ENCODE measurements around the gene CPVL.

DNA sequence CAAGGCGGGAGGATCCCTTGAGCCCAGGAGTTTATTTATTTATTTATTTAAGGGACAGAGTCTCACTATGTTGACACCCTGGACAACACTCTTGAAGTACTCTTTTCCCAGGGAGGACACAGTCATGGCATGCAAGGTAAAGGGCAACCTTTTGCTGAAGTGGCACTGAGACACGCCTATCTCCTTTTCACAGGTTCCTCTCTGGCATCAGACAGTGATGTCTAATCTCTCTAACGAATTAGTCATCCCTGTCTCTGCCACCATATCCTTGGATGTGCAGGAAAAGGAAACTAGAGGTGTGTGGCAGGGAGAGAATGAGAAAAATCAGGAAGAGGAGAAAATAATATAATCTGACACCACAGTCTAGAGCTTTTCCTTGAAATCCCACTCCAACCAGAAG is 19.5 kb downstream of the CPVL start:
- TF ChIP-seq CTCF (conservative IDR thresholded peaks at IDR 0.05; ENCODE audit: low read depth, low read length) (no peak), EZH2 (IDR thresholded peaks at IDR 0.05; ENCODE audit: borderline replicate concordance, low read depth, low read length, poor library complexity, severe bottlenecking) (no peak)
